Measurements from ENCODE around the gene RARS2. TPM values are rescaled to one million over a fixed set of nuclear protein-coding genes. Genes with fewer than 3 reads are reported as not detected.

Gene RARS2
- total and polyA plus RNA-seq, 2 experiments from 2014 or later: 31.8 to 38.5 TPM

- peak overlapping the region; percentile 98; the same call in 1 of the 2 replicates for H3K27ac Mint-ChIP-seq
- H3K36me3 ChIP-seq (ENCODE audit: insufficient read depth): peaks cover 17% of the 10 kb centered on the region
- H3K4me1 Mint-ChIP-seq: peaks cover 17% of the 10 kb centered on the region
- H3K27me3 ChIP-seq (ENCODE audit: insufficient read depth): no peaks in the 10 kb centered on the region
- H3K79me2 ChIP-seq (replicated peaks; ENCODE audit: insufficient read depth): peaks cover 87% of the 10 kb centered on the region
- H2AFZ ChIP-seq: no peak overlapping the region
- H3K4me1 ChIP-seq (ENCODE audit: insufficient read depth): peaks cover 11% of the 10 kb centered on the region; the same call in 1 of the 2 replicates
- DNase-seq (ENCODE audit: low spot score): no peak
- no peaks in the 10 kb centered on the region for H3F3A ChIP-seq (replicated peaks; ENCODE audit: low read depth)
- peak overlapping the region; percentile 86 for H3K4me2 ChIP-seq
- H3K9me3 Mint-ChIP-seq: no peaks in the 10 kb centered on the region; the same call in 2 of the 3 replicates
- H3K4me3 ChIP-seq: peak overlapping the region; percentile 83
- no peak overlapping the region for H3K27ac ChIP-seq (ENCODE audit: low read depth)
- H3K27me3 Mint-ChIP-seq (ENCODE audit: insufficient read depth, low read depth, poor library complexity): peaks cover 7% of the 10 kb centered on the region
- peaks cover 24% of the 10 kb centered on the region for H4K20me1 ChIP-seq (replicated peaks; ENCODE audit: insufficient read depth)
- ATAC-seq: no peak
- no peaks in the 10 kb centered on the region for H3K9me2 ChIP-seq (ENCODE audit: insufficient read depth)
- TF ChIP-seq EZH2phosphoT487 (IDR thresholded peaks at IDR 0.05; ENCODE audit: unreplicated experiment) (no peak), CREB1 (CRISPR knock-in tag; IDR thresholded peaks at IDR 0.05; ENCODE audit: low read depth) (no peak), ZNF114 (CRISPR knock-in tag; IDR thresholded peaks at IDR 0.05) (no peak), JUNB (IDR thresholded peaks at IDR 0.05; ENCODE audit: unreplicated experiment) (no peak)
- peaks cover 34% of the 10 kb centered on the region for H3K36me3 Mint-ChIP-seq (ENCODE audit: low read depth)
- H3K4me3 Mint-ChIP-seq: peak overlapping the region; percentile 98
Observed at GRCh38 chr6:87590990-87591389, 1.2 kb upstream of the RARS2 start.

- Histone ChIP-seq H3K4me3 (peak overlapping the region; percentile 83), H3F3A (replicated peaks; ENCODE audit: low read depth) (no peaks in the 10 kb centered on the region), H3K9me2 (ENCODE audit: insufficient read depth) (no peaks in the 10 kb centered on the region), H3K4me1 (ENCODE audit: insufficient read depth) (peaks cover 11% of the 10 kb centered on the region; the same call in 1 of the 2 replicates), H2AFZ (peak overlapping the region; percentile 70), H3K27ac (ENCODE audit: low read depth) (peak overlapping the region; percentile 90), H3K27me3 (ENCODE audit: insufficient read depth) (no peaks in the 10 kb centered on the region), H3K79me2 (replicated peaks; ENCODE audit: insufficient read depth) (peaks cover 93% of the 10 kb centered on the region), H3K4me2 (peak overlapping the region; percentile 86), H3K36me3 (ENCODE audit: insufficient read depth) (peaks cover 15% of the 10 kb centered on the region), H4K20me1 (replicated peaks; ENCODE audit: insufficient read depth) (peaks cover 28% of the 10 kb centered on the region)
- Mint-ChIP-seq H3K36me3 (ENCODE audit: low read depth) (peaks cover 34% of the 10 kb centered on the region), H3K4me3 (peak overlapping the region; percentile 98), H3K4me1 (peaks cover 17% of the 10 kb centered on the region), H3K9me3 (no peaks in the 10 kb centered on the region; the same call in 2 of the 3 replicates), H3K27me3 (ENCODE audit: insufficient read depth, low read depth, poor library complexity) (peaks cover 8% of the 10 kb centered on the region), H3K27ac (peak overlapping the region; percentile 98)
- no peak for TF ChIP-seq NANOG (IDR thresholded peaks at IDR 0.05; ENCODE audit: borderline replicate concordance)
- DNase-seq (ENCODE audit: low spot score) (no peak), ATAC-seq (no peak)
Observed at GRCh38 chr6:87590417-87590880, 662 bp upstream of the RARS2 start.

GRCh38 chr6:87588756-87589407, 905 bp downstream of the RARS2 start:
- ATAC-seq: no peak
- Mint-ChIP-seq H3K27ac (peak overlapping the region; percentile 96), H3K4me3 (peak overlapping the region; percentile 98), H3K9me3 (no peaks in the 10 kb centered on the region; the same call in 2 of the 3 replicates), H3K36me3 (ENCODE audit: low read depth) (peaks cover 26% of the 10 kb centered on the region), H3K4me1 (peaks cover 17% of the 10 kb centered on the region), H3K27me3 (ENCODE audit: insufficient read depth, low read depth, poor library complexity) (peaks cover 11% of the 10 kb centered on the region)
- H3K36me3 ChIP-seq (ENCODE audit: insufficient read depth): no peaks in the 10 kb centered on the region
- no peak overlapping the region for H2AFZ ChIP-seq
- H3K79me2 ChIP-seq (replicated peaks; ENCODE audit: insufficient read depth): peaks cover 97% of the 10 kb centered on the region
- no peak for DNase-seq (ENCODE audit: low spot score)
- H3K4me1 ChIP-seq (ENCODE audit: insufficient read depth): peaks cover 16% of the 10 kb centered on the region; the same call in 1 of the 2 replicates
- no peaks in the 10 kb centered on the region for H3F3A ChIP-seq (replicated peaks; ENCODE audit: low read depth)
- H3K4me2 ChIP-seq: peak overlapping the region; percentile 91
- no peaks in the 10 kb centered on the region for H3K9me2 ChIP-seq (ENCODE audit: insufficient read depth)
- peaks cover 27% of the 10 kb centered on the region for H4K20me1 ChIP-seq (replicated peaks; ENCODE audit: insufficient read depth)
- H3K4me3 ChIP-seq: peak overlapping the region; percentile 83
- H3K27me3 ChIP-seq (ENCODE audit: insufficient read depth): no peaks in the 10 kb centered on the region
- H3K27ac ChIP-seq (ENCODE audit: low read depth): no peak overlapping the region; the same call in 1 of the 2 replicates
- TF ChIP-seq STAT1 (IDR thresholded peaks at IDR 0.05; ENCODE audit: unreplicated experiment) (no peak), CREB1 (CRISPR knock-in tag; IDR thresholded peaks at IDR 0.05; ENCODE audit: low read depth) (no peak), CTCF (conservative IDR thresholded peaks at IDR 0.05; ENCODE audit: low read depth in 2 of 2) (no peak), ETS1 (IDR thresholded peaks at IDR 0.05) (no peak), EZH2phosphoT487 (IDR thresholded peaks at IDR 0.05; ENCODE audit: unreplicated experiment) (no peak), REST (IDR thresholded peaks at IDR 0.05; ENCODE audit: unreplicated experiment) (no peak), POLR2AphosphoS5 (IDR thresholded peaks at IDR 0.05; ENCODE audit: low read depth) (no peak)
